Measurements from ENCODE around the gene PAK5. TPM values are rescaled to one million over a fixed set of nuclear protein-coding genes. Genes with fewer than 3 reads are reported as not detected.

Gene PAK5
- total RNA-seq, 1 experiment from 2014 or later, result not detected

GRCh38 chr20:9602847-9603183 lies 236.1 kb downstream of the PAK5 start:
- BruUV-seq (replicated peaks), result no TSS peak
- in situ Hi-C loops (cut with HindIII; ENCODE audit: low pct_unique_long_range_greater_than_20kb, low sequenced_read_pairs) (no loop called here), intact Hi-C loops (cut with micrococcal nuclease; ENCODE audit: unreplicated experiment) (no loop called here)
- no peaks in the 10 kb centered on the region for H3K27me3 ChIP-seq (ENCODE audit: control insufficient read depth, insufficient read depth, low read length)
- no peaks in the 10 kb centered on the region for H3K9me3 ChIP-seq (ENCODE audit: control insufficient read depth, insufficient read depth, low read depth, low read length)
- ATAC-seq, result no peak
- ChIA-PET POLR2A (no interaction called here), CTCF (no interaction called here)
- H3K4me1 ChIP-seq (ENCODE audit: control insufficient read depth, insufficient read depth, low read length), result no peaks in the 10 kb centered on the region
- H3K36me3 ChIP-seq (ENCODE audit: control insufficient read depth, insufficient read depth, low read length), result no peaks in the 10 kb centered on the region
- H3K27ac ChIP-seq (ENCODE audit: low read length), result no peak overlapping the region
- TF ChIP-seq CTCF (IDR thresholded peaks at IDR 0.05), result no peak
- no peak for TF ChIP-seq REST (IDR thresholded peaks at IDR 0.05; ENCODE audit: insufficient read depth in 1 of 2, low read depth in 2 of 2, low read length in 1 of 2)
- TF ChIP-seq POLR2AphosphoS5 (IDR thresholded peaks at IDR 0.05; ENCODE audit: low read depth, low read length), result no peak
- TF ChIP-seq TCF7L2 (IDR thresholded peaks at IDR 0.05; ENCODE audit: low read depth, low read length), result no peak
- TF ChIP-seq SIN3A (IDR thresholded peaks at IDR 0.05; ENCODE audit: borderline replicate concordance, insufficient read depth, low read depth, low read length), result no peak
- DNase-seq (ENCODE audit: low read depth, low spot score), result no peak
- no peak overlapping the region for H3K4me3 ChIP-seq (ENCODE audit: low read depth in 2 of 2, low read length in 2 of 2)

GRCh38 chr20:9600562-9600961 lies 238.3 kb downstream of the PAK5 start:
- Histone ChIP-seq H3K4me3 (ENCODE audit: low read depth in 2 of 2, low read length in 2 of 2) (no peak overlapping the region), H3K4me1 (ENCODE audit: control insufficient read depth, insufficient read depth, low read length) (no peaks in the 10 kb centered on the region), H3K27me3 (ENCODE audit: control insufficient read depth, insufficient read depth, low read length) (no peaks in the 10 kb centered on the region), H3K27ac (ENCODE audit: low read length) (no peak overlapping the region), H3K36me3 (ENCODE audit: control insufficient read depth, insufficient read depth, low read length) (no peaks in the 10 kb centered on the region), H3K9me3 (ENCODE audit: control insufficient read depth, insufficient read depth, low read depth, low read length) (no peaks in the 10 kb centered on the region)
- ChIA-PET POLR2A (no interaction called here), CTCF (no interaction called here)
- intact Hi-C loops (cut with micrococcal nuclease; ENCODE audit: unreplicated experiment) (no loop called here), in situ Hi-C loops (cut with HindIII; ENCODE audit: low pct_unique_long_range_greater_than_20kb, low sequenced_read_pairs) (no loop called here)
- ATAC-seq (no peak), DNase-seq (ENCODE audit: low read depth, low spot score) (no peak)
- BruUV-seq (replicated peaks), result no TSS peak
- no peak for TF ChIP-seq REST (IDR thresholded peaks at IDR 0.05; ENCODE audit: insufficient read depth in 1 of 2, low read depth in 2 of 2, low read length in 1 of 2)
- no peak for TF ChIP-seq TCF7L2 (IDR thresholded peaks at IDR 0.05; ENCODE audit: low read depth, low read length)
- TF ChIP-seq POLR2AphosphoS5 (IDR thresholded peaks at IDR 0.05; ENCODE audit: low read depth, low read length), result no peak

Measured in Panc1 (cell line).